Type B pancreatic cell (in vitro differentiated cells): ENCODE results near the gene TMEM9. TPM values are rescaled to one million over a fixed set of nuclear protein-coding genes. Genes with fewer than 3 reads are reported as not detected.

ENCODE experiments used
- DNase-seq: peaks from one replicate; pipeline ENCODE4 v3.0.0; 2021; ENCODE audit warnings: mixed read lengths; ENCODE audit not compliant: unreplicated experiment; ENCODE audit errors: extremely low spot score
- H3K27ac Mint-ChIP-seq: 2 replicates; pipeline ENCODE4 v1.8.0; 2021; ENCODE audit warnings: mild to moderate bottlenecking, mixed read lengths
- H3K27me3 Mint-ChIP-seq: 2 replicates; pipeline ENCODE4 v1.8.0; 2021; ENCODE audit warnings: mixed read lengths
- H3K36me3 Mint-ChIP-seq: 2 replicates; pipeline ENCODE4 v1.8.0; 2021; ENCODE audit warnings: mixed read lengths
- H3K4me1 Mint-ChIP-seq: one replicate; pipeline ENCODE4 v1.8.0; 2021; ENCODE audit warnings: mixed read lengths; ENCODE audit not compliant: unreplicated experiment
- H3K4me3 Mint-ChIP-seq: 2 replicates; pipeline ENCODE4 v1.8.0; 2021; ENCODE audit warnings: mild to moderate bottlenecking, mixed read lengths
- H3K9me3 Mint-ChIP-seq: 2 replicates; pipeline ENCODE4 v1.8.0; 2021; ENCODE audit warnings: mixed read lengths
- total RNA-seq: library from RNA; stranded (reverse); gene quantifications from 2 replicates; pipeline ENCODE4 v1.2.1, GENCODE V29; 2021; ENCODE audit warnings: low replicate concordance
- TF ChIP-seq, protein P1 (sequence below): fragments of 200-600 bp; sonication (generic); conservative IDR thresholded peaks from 2 replicates; pipeline ENCODE4 v1.5.0; 2021; ENCODE audit warnings: antibody characterized with exemption, mild to moderate bottlenecking

The TMEM9 gene
- total RNA-seq, 1 donor from 2014 or later, result 117 TPM

DNA sequence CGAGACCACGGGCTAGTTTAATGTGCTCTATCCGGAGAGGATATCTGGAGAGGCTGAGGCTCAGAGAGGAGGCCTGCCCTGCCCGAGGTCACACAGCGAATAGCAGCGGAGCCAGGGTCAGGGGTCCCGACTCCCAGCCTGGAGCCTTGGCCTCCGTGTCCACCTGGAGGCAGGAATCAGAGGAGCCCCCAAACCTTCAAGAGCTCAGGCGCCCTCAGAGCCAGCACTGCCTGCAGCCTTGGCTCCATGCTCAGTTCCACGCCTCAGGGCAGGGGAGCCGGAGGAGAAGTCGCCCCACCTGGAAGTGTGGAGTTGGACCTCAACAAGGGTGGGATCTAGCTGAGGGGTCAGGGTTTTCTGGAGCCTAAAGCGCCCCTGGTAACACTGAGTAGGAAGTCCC lies 25.3 kb downstream of the TMEM9 start:
- peaks cover 11% of the 10 kb centered on the region for H3K27me3 Mint-ChIP-seq
- DNase-seq, result no peak
- peaks cover 23% of the 10 kb centered on the region for H3K4me1 Mint-ChIP-seq
- no peaks in the 10 kb centered on the region for H3K9me3 Mint-ChIP-seq
- no peak overlapping the region for H3K4me3 Mint-ChIP-seq
- H3K36me3 Mint-ChIP-seq, result peaks cover 9% of the 10 kb centered on the region
- no peak overlapping the region for H3K27ac Mint-ChIP-seq
- TF ChIP-seq, protein P1, sequence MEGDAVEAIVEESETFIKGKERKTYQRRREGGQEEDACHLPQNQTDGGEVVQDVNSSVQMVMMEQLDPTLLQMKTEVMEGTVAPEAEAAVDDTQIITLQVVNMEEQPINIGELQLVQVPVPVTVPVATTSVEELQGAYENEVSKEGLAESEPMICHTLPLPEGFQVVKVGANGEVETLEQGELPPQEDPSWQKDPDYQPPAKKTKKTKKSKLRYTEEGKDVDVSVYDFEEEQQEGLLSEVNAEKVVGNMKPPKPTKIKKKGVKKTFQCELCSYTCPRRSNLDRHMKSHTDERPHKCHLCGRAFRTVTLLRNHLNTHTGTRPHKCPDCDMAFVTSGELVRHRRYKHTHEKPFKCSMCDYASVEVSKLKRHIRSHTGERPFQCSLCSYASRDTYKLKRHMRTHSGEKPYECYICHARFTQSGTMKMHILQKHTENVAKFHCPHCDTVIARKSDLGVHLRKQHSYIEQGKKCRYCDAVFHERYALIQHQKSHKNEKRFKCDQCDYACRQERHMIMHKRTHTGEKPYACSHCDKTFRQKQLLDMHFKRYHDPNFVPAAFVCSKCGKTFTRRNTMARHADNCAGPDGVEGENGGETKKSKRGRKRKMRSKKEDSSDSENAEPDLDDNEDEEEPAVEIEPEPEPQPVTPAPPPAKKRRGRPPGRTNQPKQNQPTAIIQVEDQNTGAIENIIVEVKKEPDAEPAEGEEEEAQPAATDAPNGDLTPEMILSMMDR, result no peak

DNA sequence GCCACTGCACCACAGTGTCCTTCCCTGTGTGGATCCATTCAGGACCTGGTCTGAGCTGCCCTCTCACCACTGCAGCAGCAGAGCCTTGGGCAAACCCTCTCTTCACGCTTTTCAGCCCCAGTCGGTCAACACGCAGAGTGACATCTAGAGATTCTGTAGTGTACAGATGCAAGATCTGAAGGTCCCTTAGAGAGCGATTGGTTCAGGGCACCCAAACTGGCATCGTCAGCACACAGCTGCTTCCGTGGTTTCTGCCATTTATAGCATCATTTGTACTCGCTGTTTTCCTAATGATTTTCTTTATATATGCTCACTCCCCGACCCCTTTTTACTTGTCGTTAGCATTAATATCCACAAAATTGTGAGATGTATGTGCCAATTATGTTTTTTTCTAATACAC lies 25.8 kb downstream of the TMEM9 start:
- Mint-ChIP-seq H3K27ac (no peak overlapping the region), H3K9me3 (no peaks in the 10 kb centered on the region), H3K36me3 (peaks cover 9% of the 10 kb centered on the region), H3K4me3 (no peak overlapping the region), H3K27me3 (peaks cover 16% of the 10 kb centered on the region), H3K4me1 (peaks cover 23% of the 10 kb centered on the region)
- no peak for DNase-seq
- TF ChIP-seq, protein P1, result no peak

DNA sequence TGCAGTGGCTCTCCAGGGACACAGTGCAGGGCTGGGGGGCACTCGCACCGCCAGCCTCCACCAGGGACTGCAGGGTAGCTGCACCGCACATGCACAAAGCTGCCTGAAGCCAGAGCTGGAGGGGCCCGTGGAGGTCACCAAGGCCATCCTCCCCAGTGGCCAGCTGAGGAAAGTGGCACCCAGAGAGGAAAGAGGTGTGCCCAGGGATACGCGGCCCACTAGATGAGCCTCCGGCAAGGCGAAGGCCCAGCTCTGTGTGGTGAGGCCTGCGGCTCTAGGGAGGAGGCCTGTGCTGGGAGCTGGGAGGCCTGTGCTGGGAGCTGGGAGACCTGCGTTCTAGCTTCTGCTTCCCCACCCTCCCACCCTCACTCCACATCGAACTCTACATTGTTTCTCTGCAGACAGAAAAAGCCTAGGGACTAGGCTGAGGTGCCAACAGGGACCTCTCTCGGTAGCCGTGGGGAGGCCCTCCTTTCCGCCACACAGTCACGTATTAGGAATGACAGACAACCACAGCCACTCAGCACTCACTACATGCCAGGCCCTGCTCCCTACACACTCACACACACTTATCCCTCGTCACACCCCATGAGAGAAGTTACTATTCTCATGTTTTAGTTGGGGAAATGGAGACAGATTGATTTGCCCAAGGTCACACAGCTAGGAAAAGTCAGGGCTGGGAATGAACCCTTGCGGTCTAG lies 26.4 kb downstream of the TMEM9 start:
- DNase-seq, result no peak
- TF ChIP-seq, protein P1, result no peak
- no peaks in the 10 kb centered on the region for H3K9me3 Mint-ChIP-seq
- H3K27me3 Mint-ChIP-seq, result peaks cover 20% of the 10 kb centered on the region
- no peak overlapping the region for H3K27ac Mint-ChIP-seq
- H3K4me3 Mint-ChIP-seq, result no peak overlapping the region
- H3K36me3 Mint-ChIP-seq, result peaks cover 8% of the 10 kb centered on the region
- peaks cover 23% of the 10 kb centered on the region for H3K4me1 Mint-ChIP-seq

DNA sequence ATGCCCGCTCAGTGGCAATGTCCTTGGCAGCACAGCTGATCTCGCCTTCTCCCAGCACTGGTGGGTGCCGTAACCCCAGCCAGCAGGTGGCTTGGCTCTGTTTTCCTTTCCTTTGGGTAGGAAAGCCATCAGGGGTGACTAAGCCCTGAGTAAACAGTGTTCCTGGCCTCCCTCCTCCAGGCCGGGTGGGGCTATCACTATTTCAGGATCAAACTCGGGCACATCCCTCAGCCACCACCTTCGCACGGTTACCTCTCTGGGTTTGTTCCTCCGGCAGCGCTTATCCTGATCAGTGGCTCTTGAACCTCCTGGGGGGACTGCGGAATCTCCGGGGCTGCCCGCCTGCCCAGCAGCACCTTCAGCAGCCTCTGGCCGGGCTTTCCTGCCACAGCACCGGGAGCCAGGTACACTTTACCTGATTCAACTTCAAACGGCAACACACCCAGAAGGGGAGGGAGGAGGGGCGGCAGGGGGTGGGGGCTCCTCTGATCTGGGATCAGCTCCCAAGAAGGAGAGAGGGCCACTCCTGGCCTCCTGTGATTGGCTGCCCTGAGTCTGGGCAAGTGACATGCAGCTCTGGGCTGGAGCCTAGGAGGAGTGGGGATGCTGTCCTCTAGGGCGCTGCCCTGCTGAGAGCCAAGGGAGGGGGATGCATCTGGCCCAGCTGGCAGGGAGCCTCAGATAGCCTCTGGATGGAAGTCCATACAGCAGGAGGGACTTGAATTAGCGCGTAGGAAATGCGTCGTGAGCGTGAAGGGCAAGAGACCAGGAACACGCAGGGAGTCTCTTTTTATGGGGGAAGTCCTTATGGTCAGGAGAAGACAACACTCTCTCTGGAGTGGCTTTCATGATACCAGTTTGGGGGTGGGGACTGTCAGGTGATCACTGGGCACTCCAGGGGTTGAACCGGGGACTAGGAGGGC lies 27.2 kb downstream of the TMEM9 start, which contains the start of gene ASCL5:
Gene ASCL5, minus strand, starts transcription at position 353 of the 923 bp plus-strand sequence. CDS start 11,812 bp downstream, outside the sequence.
- H3K4me1 Mint-ChIP-seq, result peaks cover 23% of the 10 kb centered on the region
- no peak for DNase-seq
- H3K9me3 Mint-ChIP-seq, result no peaks in the 10 kb centered on the region
- no peak within 1 kb of the TSS for H3K27ac Mint-ChIP-seq
- H3K27me3 Mint-ChIP-seq, result peaks cover 26% of the 10 kb centered on the region
- H3K4me3 Mint-ChIP-seq, result no peak within 1 kb of the TSS
- H3K36me3 Mint-ChIP-seq, result peaks cover 5% of the 10 kb centered on the region
- TF ChIP-seq, protein P1, result no peak

DNA sequence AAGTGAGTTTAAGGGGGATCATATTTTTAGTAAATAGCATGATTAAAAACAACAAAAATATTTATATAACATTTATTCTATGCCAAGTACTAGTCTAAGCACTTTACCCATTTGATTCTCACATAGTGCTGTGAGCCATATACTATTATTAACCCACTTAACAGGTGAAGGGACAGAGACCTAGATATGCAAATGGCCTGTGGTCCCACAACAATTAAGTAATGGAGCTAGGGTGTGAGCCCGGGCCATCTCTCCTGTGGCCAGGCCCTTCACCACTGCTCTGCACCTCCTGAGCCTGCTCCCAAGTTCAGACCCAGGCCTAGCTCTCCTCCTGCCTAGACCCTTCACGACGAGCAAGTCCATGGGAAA lies 27.8 kb downstream of the TMEM9 start:
- H3K27ac Mint-ChIP-seq, result no peak overlapping the region
- H3K36me3 Mint-ChIP-seq, result peaks cover under 1% of the 10 kb centered on the region
- no peak overlapping the region for H3K4me3 Mint-ChIP-seq
- TF ChIP-seq, protein P1, result no peak
- H3K9me3 Mint-ChIP-seq, result no peaks in the 10 kb centered on the region
- H3K27me3 Mint-ChIP-seq, result peaks cover 29% of the 10 kb centered on the region
- peaks cover 23% of the 10 kb centered on the region for H3K4me1 Mint-ChIP-seq
- DNase-seq, result no peak
